ENCODE measurements around the gene HSH2D. TPM values are rescaled to one million over a fixed set of nuclear protein-coding genes. Genes with fewer than 3 reads are reported as not detected.
A peak's percentile ranks its signal among the peaks of the same experiment; 100 is the strongest.

HSH2D gene
- polyA plus RNA-seq, 1 of the 3 experiments (the other 2 are of a cell fraction) = not detected

GRCh38 chr19:16197188-16197621, 53.7 kb downstream of the HSH2D start:
- no peak for DNase-seq
- ChIA-PET POLR2A (interaction anchor here (1.1 to 1.6 kb wide), 2 partner anchors 9 to 12 kb away, joined by 7 to 18 read pairs; partner anchors contain the start of gene FAM32A), CTCF (interaction anchor here (0.5 to 1.4 kb wide), 2 partner anchors 12 to 37 kb away, joined by 3 to 8 read pairs; partner anchors contain the start of gene FAM32A)
- WGBS (ENCODE audit: low lambda C conversion rate) = 3% methylated on average over 2 of the region's 2 CpGs
- Histone ChIP-seq H3K9me2 (no peaks in the 10 kb centered on the region), H3K4me1 (ENCODE audit: control insufficient read depth in 1 of 2, insufficient read depth in 2 of 2, low read depth in 1 of 2, low read length in 1 of 2) (peaks cover 13 to 17% of the 10 kb centered on the region in 2 experiments; a peak in 3 of 4 replicates), H3K27ac (ENCODE audit: low read depth in 2 of 2, low read length in 1 of 2) (peak overlapping the region; percentile 85 to 88), H3K9me3 (no peaks in the 10 kb centered on the region), H3F3A (replicated peaks; ENCODE audit: insufficient read depth) (peaks cover 16% of the 10 kb centered on the region), H3K79me2 (ENCODE audit: insufficient read depth) (peaks cover 44% of the 10 kb centered on the region), H3K9ac (peak overlapping the region; percentile 93), H2AFZ (ENCODE audit: low read depth) (peak overlapping the region; percentile 87), H3K4me3 (ENCODE audit: low read depth in 2 of 2, low read length in 1 of 2) (peak overlapping the region; percentile 94 to 99), H3K36me3 (replicated peaks in 1 of 2; ENCODE audit: control insufficient read depth in 1 of 2, insufficient read depth in 2 of 2, low read length in 1 of 2) (peaks cover 1 to 21% of the 10 kb centered on the region in 2 experiments), H3K4me2 (peak overlapping the region; percentile 98), H4K20me1 (ENCODE audit: insufficient read depth) (peaks cover 28% of the 10 kb centered on the region), H3K27me3 (ENCODE audit: insufficient read depth) (no peaks in the 10 kb centered on the region)
- no peak for TF ChIP-seq CHD2 (IDR thresholded peaks at IDR 0.05; ENCODE audit: low read length, partially characterized antibody)
- TF ChIP-seq, protein P1, sequence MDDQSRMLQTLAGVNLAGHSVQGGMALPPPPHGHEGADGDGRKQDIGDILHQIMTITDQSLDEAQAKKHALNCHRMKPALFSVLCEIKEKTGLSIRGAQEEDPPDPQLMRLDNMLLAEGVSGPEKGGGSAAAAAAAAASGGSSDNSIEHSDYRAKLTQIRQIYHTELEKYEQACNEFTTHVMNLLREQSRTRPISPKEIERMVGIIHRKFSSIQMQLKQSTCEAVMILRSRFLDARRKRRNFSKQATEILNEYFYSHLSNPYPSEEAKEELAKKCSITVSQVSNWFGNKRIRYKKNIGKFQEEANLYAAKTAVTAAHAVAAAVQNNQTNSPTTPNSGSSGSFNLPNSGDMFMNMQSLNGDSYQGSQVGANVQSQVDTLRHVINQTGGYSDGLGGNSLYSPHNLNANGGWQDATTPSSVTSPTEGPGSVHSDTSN (IDR thresholded peaks at IDR 0.05) = peak; percentile 64
- TF ChIP-seq JUND (IDR thresholded peaks at IDR 0.05) = peak; percentile 33; the same call in 1 of the 2 replicates
- TF ChIP-seq, protein P2, sequence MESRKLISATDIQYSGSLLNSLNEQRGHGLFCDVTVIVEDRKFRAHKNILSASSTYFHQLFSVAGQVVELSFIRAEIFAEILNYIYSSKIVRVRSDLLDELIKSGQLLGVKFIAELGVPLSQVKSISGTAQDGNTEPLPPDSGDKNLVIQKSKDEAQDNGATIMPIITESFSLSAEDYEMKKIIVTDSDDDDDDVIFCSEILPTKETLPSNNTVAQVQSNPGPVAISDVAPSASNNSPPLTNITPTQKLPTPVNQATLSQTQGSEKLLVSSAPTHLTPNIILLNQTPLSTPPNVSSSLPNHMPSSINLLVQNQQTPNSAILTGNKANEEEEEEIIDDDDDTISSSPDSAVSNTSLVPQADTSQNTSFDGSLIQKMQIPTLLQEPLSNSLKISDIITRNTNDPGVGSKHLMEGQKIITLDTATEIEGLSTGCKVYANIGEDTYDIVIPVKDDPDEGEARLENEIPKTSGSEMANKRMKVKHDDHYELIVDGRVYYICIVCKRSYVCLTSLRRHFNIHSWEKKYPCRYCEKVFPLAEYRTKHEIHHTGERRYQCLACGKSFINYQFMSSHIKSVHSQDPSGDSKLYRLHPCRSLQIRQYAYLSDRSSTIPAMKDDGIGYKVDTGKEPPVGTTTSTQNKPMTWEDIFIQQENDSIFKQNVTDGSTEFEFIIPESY (IDR thresholded peaks at IDR 0.05; ENCODE audit: borderline replicate concordance, low read depth) = no peak
- peak; percentile 28; the same call in 1 of the 2 replicates for TF ChIP-seq FOSL2 (IDR thresholded peaks at IDR 0.05; ENCODE audit: borderline replicate concordance, low read depth)
- 0 out of 4 replicates have a peak, but pooled peaks have one; percentile 3 to 4 for TF ChIP-seq EP300 (IDR thresholded peaks at IDR 0.05; ENCODE audit: borderline replicate concordance in 1 of 2, low read depth in 1 of 2, low read length in 1 of 2)
- no peak for TF ChIP-seq RXRA (IDR thresholded peaks at IDR 0.05; ENCODE audit: borderline replicate concordance, low read depth)
- TF ChIP-seq NRF1 (IDR thresholded peaks at IDR 0.05; ENCODE audit: low read depth, low read length) = no peak
- 0 out of 2 replicates have a peak, but pooled peaks have one; percentile 27 for TF ChIP-seq SIN3A (IDR thresholded peaks at IDR 0.05; ENCODE audit: borderline replicate concordance, low read depth, low read length)
- TF ChIP-seq MXI1 (IDR thresholded peaks at IDR 0.05; ENCODE audit: low read depth, low read length) = no peak
- TF ChIP-seq, protein P3, sequence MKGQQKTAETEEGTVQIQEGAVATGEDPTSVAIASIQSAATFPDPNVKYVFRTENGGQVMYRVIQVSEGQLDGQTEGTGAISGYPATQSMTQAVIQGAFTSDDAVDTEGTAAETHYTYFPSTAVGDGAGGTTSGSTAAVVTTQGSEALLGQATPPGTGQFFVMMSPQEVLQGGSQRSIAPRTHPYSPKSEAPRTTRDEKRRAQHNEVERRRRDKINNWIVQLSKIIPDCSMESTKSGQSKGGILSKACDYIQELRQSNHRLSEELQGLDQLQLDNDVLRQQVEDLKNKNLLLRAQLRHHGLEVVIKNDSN (IDR thresholded peaks at IDR 0.05; ENCODE audit: borderline replicate concordance, low read depth) = no peak
- peak; percentile 30; the same call in 1 of the 2 replicates for TF ChIP-seq TCF12 (IDR thresholded peaks at IDR 0.05)
- TF ChIP-seq USF2 (IDR thresholded peaks at IDR 0.05; ENCODE audit: borderline replicate concordance, low read depth, low read length) = no peak
- no peak for TF ChIP-seq RFX5 (IDR thresholded peaks at IDR 0.05; ENCODE audit: low read length)

All from SK-N-SH (cell line).